NCI-H748 (cell line): ENCODE results near the gene PLXDC1.
A peak's percentile ranks its signal among the peaks of the same experiment; 100 is the strongest.

ENCODE experiments used
- DNase-seq: peaks from one replicate; lab custom pipeline; 2025; ENCODE audit not compliant: unreplicated experiment; lab: John Stamatoyannopoulos, UW

Gene PLXDC1

DNA sequence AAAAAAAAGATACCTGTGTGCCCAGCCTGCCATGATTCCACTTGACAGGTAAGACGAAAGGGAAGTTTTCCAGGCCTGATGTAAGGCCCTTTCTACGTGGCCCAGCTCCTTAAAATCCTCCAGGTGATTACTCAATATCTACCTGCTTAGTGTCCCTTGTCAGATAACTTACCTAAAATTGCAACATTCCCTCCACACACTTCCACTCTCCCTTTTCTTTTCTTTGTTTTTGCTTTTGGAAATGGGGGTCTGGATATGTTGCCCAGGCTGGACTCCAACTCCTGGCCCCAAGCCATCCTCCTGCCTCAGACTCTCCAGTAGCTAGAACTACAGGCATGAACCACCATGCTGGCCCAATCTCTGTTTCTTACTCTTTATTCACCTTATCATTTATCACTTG, 7.2 kb upstream of the PLXDC1 start:
- DNase-seq: no peak

- DNase-seq: no peak
These were observed 5.1 kb upstream of the PLXDC1 start for GRCh38 chr17:39156491-39156890.

DNA sequence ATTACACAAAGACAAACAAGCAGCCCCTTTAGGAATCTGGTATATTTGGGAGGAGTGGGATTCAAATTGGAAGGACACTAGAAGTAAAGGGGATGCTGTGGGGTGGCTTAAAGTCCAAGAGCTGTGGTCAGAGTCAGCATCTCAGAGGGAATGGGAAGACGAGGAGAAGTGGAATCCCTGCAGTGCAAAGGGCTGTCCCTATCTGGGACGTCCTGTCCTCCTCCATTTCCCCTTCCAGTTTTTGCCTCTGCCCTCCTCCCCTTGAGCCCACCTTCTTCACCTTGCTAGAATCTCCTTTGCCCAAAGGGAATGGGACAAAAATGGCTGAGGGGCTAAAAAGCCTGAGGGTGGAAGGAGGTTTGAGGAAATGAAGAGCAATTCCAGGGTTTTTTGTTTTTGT, 4.2 kb upstream of the PLXDC1 start:
- DNase-seq: no peak

GRCh38 chr17:39153599-39154051, 2.2 kb upstream of the PLXDC1 start:
- peak; percentile 89 for DNase-seq

DNA sequence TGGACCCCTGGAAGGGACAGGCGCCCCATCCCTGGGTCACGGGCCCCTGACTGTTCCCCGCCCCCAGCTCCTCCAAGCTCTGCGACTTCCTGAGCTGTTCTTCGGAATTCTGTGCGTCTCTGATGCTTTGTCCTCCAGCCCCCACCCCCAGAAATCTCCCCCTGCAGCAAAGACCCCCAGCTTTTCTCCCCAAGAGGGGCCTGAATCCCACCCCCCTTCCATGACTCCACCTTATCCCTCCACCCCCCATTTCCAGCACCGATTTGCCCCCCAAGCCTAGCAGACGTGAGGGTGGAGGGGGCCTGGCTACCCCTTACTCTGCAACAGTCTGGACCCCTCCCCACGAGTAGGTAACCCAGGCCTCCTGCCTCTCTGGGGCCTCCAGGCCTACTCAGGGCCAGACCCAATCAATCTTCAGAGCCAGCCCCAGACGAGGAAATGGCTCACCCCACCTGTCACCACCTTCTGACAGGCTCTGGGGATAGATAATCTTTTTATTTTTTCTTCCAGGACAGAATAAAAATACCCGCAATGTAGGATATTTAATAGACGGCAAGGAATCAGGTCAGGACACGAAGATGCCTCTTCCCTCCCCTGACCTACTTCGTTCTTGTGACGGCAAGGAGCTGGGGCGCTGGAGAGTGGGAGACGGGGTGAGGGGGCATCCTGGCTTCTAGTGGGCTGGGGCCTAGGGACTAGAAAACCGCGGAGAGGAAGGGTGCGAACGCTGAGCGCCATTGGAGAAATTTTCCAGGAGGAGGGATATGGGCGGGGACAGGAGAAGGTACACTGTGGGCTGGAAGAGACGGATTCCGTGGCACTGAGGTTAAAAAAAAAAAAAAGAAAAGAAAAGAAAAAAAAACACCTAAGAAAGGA, 744 bp upstream of the PLXDC1 start:
- peak; percentile 77 for DNase-seq

DNA sequence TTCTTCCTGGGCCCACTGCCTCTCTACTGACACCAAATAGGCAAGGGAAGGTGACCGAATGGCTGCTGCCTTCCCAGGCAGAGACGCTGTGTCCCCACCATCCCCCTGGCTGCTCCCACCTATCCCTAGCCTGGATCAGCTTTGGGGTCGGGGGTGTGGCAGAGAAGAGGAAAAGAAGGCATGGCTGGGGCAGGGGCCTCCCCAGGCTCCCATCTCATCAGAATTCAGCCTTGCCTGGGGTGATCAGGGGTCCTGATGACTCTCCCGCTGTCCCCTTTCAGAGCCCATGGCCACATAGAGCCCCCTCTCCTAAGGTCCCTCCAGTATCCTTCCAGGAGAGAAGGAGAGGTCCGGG, 665 bp downstream of the PLXDC1 start:
- DNase-seq: no peak

DNA sequence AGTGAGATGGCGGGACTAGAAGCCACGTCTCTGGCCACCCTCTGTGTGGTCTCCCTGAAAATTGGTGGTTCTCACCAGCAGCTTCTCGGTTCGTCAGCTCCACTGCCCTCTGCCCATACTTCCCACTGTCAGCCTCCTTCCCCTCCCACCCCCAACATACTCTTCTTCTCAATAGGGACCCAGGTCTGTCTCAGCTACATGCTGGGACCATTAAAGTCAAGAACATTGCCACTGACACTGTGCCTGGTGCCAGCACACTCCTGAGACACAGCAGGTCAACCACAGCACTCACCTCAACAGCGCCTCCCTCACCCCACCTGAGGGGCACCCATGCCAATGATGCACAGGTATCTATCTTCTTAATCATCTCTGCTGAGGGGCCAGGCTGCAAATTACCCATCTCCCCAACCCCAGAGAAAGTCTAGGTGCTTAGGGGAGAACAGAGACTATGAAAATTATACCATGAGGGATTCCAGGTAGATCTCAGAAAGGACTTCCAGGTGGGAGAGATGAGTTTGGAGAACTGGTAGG, 1.3 kb downstream of the PLXDC1 start:
- no peak for DNase-seq

GRCh38 chr17:39147221-39148185, 3.9 kb downstream of the PLXDC1 start:
- no peak for DNase-seq

- DNase-seq: no peak
These were observed 5.2 kb downstream of the PLXDC1 start for GRCh38 chr17:39146273-39146672.

DNA sequence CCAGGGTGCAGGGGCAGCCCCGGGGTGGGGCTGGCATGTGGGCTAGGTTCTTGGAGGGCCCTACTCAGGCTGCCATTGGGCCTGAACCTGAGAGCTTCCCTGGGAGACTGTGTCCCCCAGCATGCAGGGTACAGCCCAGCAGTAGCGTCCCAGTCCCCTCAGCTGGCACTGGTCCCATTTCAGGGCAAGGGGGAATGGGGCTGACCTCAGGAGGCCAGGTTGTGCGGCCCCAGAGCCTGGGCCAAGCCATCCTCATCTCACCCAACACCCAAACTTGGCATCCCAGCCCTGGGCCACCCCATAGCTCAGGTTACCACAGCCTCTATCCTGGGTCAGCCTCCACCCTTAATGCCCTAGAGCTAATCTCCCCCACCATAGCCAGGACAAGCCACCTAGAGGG, 6.3 kb downstream of the PLXDC1 start:
- DNase-seq: no peak

DNA sequence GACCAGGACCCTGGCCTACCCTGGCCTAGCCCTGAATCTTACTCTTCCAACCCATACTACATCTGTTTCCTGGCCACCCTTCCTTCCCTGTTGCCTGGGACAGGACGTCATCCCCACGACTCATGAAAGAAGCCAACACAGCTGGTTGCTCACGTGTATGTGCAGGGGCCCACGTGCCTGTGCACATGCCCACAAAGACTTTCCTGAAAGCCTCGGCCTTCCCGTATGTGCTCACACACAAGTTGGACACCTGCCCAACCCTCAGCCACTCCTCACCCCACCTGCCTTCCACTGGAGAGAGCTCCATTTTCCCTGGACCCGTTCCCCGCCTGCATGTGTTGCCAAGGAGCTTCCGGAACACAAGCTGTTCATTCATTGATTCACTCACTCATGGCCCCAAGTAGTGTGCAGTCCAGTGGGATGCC, 7.0 kb downstream of the PLXDC1 start:
- peak; percentile 50 for DNase-seq

DNA sequence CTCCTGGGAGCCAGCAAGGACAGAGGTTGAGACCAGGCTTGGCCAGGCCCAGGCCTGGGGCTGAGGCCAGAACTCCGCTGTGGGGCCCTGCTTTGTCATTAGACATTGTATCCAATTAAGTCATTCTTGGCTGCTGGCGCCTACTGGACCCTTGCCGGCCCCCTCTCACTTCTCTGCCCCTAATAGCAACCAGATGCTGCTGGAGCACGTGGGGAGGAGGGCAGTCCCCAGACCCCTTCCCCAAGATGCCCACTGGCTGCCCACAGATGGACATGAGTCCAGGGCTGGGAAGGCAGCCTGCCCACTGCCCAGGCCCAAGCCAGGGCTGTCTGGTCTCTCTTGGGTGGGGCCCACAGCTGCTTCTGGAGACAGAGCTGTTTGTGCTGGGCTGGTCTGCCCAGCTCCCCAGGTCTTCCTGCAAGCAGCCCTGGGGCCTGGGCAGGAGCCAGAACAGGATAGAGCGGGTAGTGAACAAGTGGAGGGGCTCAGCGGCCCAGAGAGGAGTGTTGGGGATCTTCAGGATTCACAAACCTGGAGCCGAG, 7.8 kb downstream of the PLXDC1 start:
- DNase-seq: no peak

GRCh38 chr17:39141915-39142664, 9.3 kb downstream of the PLXDC1 start:
- DNase-seq: no peak

- no peak for DNase-seq
These were observed 10.1 kb downstream of the PLXDC1 start for GRCh38 chr17:39141294-39141693.

GRCh38 chr17:39139561-39139960, 11.9 kb downstream of the PLXDC1 start:
- DNase-seq: no peak

DNA sequence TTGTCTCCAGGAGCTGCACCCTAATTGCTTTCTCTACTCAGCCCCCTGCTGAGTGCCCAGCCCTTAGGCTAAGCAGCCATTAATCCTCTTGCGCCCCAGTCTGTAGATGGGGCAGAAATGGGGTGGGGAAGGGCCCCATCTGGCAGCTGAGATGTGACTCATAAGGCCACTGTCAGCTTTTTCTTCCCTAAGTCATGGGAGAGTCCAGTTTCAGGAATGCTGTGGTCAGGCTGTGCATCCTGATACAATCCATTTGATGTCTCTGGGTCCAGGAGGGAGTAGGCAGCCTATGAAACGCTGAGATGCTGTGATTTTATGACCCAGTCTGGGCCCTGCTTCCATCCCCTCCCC, 12.3 kb downstream of the PLXDC1 start:
- DNase-seq: no peak

DNA sequence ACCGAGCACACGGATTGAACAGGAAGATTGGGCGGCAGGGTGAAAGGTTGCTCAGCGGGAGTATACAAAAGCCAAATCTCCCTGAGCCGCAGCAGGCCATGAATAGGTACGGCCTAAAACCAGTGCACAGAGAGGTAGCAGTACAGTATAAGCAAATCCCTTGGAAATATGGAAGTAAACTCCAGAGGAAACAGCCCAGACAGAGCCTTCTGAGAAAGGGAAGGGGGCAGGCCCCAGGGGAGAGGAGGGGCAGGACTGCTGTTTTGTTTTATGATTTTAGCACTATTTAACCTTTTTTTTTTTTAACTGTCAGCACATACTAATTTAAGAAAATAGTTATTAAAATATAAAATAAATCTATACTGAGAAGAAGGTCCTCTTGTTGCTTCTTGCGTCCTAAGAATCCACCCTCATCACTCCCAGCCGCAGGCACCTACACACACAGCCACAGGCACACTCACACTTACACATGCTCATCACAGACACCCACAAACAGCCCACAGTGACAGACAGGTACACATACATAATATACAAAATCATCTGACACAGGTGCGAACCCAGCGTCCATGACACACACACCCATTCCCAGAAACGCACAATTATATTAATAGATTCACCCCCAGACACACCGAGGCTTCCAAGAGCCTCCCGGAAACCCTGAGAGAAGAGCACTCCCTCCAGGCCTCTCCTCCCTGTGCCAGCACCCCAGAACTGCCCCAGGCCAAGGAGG, 12.8 kb downstream of the PLXDC1 start:
- no peak for DNase-seq

- no peak for DNase-seq
These were observed 16.6 kb downstream of the PLXDC1 start for GRCh38 chr17:39134878-39135277.

DNA sequence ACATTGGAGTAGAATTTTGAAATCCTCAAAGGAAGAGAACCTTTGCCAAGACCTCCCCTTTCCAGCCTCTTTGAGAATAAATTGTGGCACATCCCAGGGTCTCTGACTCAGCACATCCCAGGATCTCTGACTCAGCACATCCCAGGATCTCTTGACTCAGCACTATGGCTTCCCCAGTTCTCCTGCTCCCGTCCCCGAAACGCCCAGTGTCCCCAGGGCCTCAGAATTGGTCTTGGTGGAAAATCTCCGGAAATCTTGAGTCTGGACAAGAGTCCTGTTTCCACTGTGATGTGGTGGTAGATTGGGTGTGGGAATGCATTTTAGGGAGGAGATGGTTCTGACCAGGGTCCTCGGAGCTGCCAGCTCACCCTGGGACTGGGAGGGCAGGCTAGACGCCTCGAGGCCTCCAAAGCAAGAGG, 19.2 kb downstream of the PLXDC1 start:
- no peak for DNase-seq

GRCh38 chr17:39131616-39132015, 19.8 kb downstream of the PLXDC1 start:
- no peak for DNase-seq
